Measurements from ENCODE around the gene TRAM2. TPM values are rescaled to one million over a fixed set of nuclear protein-coding genes. Genes with fewer than 3 reads are reported as not detected.

TRAM2 gene
- total RNA-seq, 1 donor from 2014 or later = 4.7 TPM

DNA sequence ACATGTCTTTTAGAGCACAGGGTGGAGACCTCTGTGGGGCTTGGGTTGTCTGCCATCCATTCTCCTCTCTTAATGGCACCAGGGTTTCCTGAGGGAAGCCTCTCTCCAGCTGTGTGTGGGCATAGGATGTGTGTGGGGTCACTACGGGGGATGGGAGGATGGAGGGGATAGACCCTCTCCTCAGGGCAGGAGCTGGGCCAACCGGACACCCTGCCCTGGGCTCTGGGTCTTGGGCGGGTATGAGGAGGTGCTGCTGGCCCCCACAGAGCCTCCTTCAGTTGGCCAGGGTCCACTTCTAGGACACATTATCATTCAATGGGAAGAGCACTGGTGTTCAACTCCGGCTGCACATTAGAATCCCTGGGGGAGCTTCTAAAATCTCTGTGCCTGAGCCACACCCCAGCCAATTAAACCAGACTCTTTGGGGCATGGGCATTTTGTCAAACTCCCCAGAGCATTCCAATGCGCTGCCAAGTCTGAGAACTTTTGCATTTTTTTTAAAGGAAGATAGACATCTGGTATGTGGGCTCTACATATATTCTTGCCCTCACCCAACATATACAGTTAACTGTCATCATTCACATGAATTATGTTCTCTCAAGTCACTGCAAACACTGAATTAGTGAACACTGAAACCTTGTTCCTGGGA lies 38.5 kb downstream of the TRAM2 start:
- no peak for DNase-seq (ENCODE audit: low spot score)
- Mint-ChIP-seq H3K36me3 (ENCODE audit: low read depth) (peaks cover 5% of the 10 kb centered on the region), H3K4me1 (ENCODE audit: low read depth) (peaks cover 51% of the 10 kb centered on the region), H3K27me3 (ENCODE audit: low read depth) (no peaks in the 10 kb centered on the region), H3K9me3 (no peaks in the 10 kb centered on the region), H3K27ac (peak overlapping the region; percentile 19), H3K4me3 (ENCODE audit: low read depth) (no peak overlapping the region)
- intact Hi-C loops (cut with micrococcal nuclease) = loop anchor here (5.0 kb wide), 3 partner anchors 99 to 376 kb away; no protein-coding TSS in a partner anchor

GRCh38 chr6:52537001-52537753 lies 39.7 kb downstream of the TRAM2 start:
- Mint-ChIP-seq H3K27ac (peak overlapping the region; percentile 19), H3K9me3 (no peaks in the 10 kb centered on the region), H3K4me1 (ENCODE audit: low read depth) (peaks cover 51% of the 10 kb centered on the region), H3K27me3 (ENCODE audit: low read depth) (no peaks in the 10 kb centered on the region), H3K36me3 (ENCODE audit: low read depth) (peaks cover 5% of the 10 kb centered on the region), H3K4me3 (ENCODE audit: low read depth) (no peak overlapping the region)
- DNase-seq (ENCODE audit: low spot score) = peak; percentile 18
- intact Hi-C loops (cut with micrococcal nuclease) = loop anchor here (1.0 to 5.0 kb wide), 5 partner anchors 44 to 375 kb away; partner anchors contain the start of gene EFHC1

- Mint-ChIP-seq H3K9me3 (no peaks in the 10 kb centered on the region), H3K4me3 (ENCODE audit: low read depth) (no peak overlapping the region), H3K36me3 (ENCODE audit: low read depth) (peaks cover 5% of the 10 kb centered on the region), H3K27me3 (ENCODE audit: low read depth) (no peaks in the 10 kb centered on the region), H3K4me1 (ENCODE audit: low read depth) (peaks cover 51% of the 10 kb centered on the region), H3K27ac (no peak overlapping the region)
- intact Hi-C loops (cut with micrococcal nuclease) = loop anchor here (2.0 to 5.0 kb wide), 4 partner anchors 101 to 374 kb away; partner anchors contain the start of gene EFHC1
- DNase-seq (ENCODE audit: low spot score) = no peak
Measured at GRCh38 chr6:52536424-52536916, 40.4 kb downstream of the TRAM2 start.

DNA sequence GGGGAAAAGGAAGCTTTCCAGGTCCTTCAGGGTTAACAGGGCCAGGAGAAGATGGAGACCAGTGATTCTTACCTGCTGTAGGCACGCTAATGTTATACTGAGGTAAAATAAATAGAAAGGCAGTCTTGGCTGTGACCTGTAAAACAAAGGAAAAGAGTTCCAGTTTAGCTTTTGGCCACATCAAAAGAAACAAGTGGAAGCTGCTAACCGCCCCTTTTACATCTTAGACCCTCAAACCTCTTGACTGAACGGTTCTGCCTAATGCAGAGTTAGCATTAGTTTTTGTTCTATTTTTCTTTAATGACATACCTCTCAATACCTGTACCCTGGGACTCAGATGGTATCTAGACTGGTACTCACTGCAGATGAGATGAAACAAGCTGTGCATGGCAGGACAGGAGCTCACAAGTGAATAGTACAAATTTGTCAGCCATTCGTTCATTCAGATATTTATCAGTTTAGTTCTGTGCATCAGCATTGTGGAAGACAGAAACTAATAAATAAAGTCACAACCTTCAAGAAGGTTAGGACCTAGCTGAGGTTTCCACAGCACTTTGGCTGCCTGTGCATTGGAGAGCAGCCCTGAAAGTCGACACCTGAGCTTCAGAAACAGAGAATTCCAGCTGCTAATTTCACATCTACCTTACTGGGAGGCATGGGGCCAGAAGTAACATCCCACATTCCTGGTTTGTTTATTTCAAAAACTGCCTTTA lies 41.0 kb downstream of the TRAM2 start:
- Mint-ChIP-seq H3K27ac (peak overlapping the region; percentile 82), H3K4me1 (ENCODE audit: low read depth) (peaks cover 51% of the 10 kb centered on the region), H3K36me3 (ENCODE audit: low read depth) (peaks cover 5% of the 10 kb centered on the region), H3K9me3 (no peaks in the 10 kb centered on the region), H3K27me3 (ENCODE audit: low read depth) (no peaks in the 10 kb centered on the region), H3K4me3 (ENCODE audit: low read depth) (no peak overlapping the region)
- intact Hi-C loops (cut with micrococcal nuclease) = loop anchor here (1.0 to 5.0 kb wide), 5 partner anchors 39 to 374 kb away; partner anchors contain the start of gene EFHC1
- no peak for DNase-seq (ENCODE audit: low spot score)

DNA sequence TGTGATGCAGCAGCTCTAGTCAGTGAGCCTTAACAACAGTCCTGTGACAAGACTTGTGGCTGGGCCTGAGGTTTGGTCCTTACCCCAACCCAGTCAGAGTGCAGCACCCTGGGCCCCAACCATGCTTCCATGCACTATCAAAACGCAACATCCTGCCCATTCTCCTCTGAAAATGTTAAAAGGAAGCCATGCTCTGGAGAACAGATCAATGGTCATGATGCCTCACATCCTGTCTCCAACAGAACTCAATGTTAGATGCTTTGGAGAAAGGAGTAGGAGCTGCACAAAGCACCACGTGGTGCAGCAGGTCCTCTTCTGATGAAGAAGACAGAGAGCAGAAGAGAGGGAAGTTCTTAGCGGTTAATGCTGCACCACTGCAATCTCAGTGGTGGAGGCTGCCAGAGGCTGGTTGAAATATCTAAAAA lies 41.9 kb downstream of the TRAM2 start:
- H3K4me1 Mint-ChIP-seq (ENCODE audit: low read depth) = peaks cover 51% of the 10 kb centered on the region
- peak overlapping the region; percentile 82 for H3K27ac Mint-ChIP-seq
- no peak overlapping the region for H3K4me3 Mint-ChIP-seq (ENCODE audit: low read depth)
- intact Hi-C loops (cut with micrococcal nuclease) = loop anchor here (1.0 to 5.0 kb wide), 4 partner anchors 40 to 373 kb away; no protein-coding TSS in a partner anchor
- no peaks in the 10 kb centered on the region for H3K9me3 Mint-ChIP-seq
- peak; percentile 48 for DNase-seq (ENCODE audit: low spot score)
- no peaks in the 10 kb centered on the region for H3K27me3 Mint-ChIP-seq (ENCODE audit: low read depth)
- H3K36me3 Mint-ChIP-seq (ENCODE audit: low read depth) = peaks cover 5% of the 10 kb centered on the region

DNA sequence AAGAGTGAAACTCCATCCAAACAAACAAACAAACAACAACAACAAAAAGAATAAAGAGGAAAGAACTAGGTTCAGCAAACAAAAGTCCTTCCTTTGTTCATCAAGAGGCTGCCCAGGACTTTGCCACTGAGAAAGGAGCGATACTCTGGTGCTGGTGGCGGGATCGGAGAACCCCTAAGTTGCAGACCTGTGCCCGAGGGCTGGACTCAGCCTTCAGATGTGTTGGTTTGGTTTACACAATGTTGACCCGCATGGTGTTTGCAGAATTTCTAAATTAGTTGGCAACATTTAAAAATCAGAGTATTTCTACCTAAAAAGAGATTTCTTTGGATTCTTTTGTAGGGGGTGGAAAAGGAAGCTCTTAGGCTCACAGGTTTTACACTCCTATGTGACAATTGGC lies 42.5 kb downstream of the TRAM2 start:
- H3K4me3 Mint-ChIP-seq (ENCODE audit: low read depth) = no peak overlapping the region
- H3K36me3 Mint-ChIP-seq (ENCODE audit: low read depth) = peaks cover 3% of the 10 kb centered on the region
- no peaks in the 10 kb centered on the region for H3K27me3 Mint-ChIP-seq (ENCODE audit: low read depth)
- peaks cover 49% of the 10 kb centered on the region for H3K4me1 Mint-ChIP-seq (ENCODE audit: low read depth)
- no peak for DNase-seq (ENCODE audit: low spot score)
- peak overlapping the region; percentile 82 for H3K27ac Mint-ChIP-seq
- H3K9me3 Mint-ChIP-seq = no peaks in the 10 kb centered on the region
- intact Hi-C loops (cut with micrococcal nuclease) = no loop called here

DNA sequence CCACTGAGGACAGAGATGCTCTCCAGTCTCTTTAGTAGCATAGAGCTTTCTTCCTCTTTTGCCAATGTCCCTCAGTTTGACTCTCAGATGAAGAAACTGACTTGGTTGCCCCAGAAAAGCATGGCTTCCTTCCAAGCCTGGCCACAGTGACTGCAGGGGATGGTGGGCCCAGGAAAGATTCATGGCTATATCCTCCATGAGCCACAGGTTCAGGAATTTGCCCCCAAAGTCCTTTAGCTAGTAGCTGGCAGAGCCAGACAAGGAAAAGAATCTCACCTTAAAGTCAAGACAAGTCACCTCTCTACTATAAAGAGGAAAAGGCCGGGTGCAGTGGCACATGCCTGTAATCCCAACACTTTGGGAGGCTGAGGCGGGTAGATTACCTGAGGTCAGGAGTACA lies 43.4 kb downstream of the TRAM2 start:
- Mint-ChIP-seq H3K27me3 (ENCODE audit: low read depth) (no peaks in the 10 kb centered on the region), H3K9me3 (no peaks in the 10 kb centered on the region), H3K4me1 (ENCODE audit: low read depth) (peaks cover 47% of the 10 kb centered on the region), H3K4me3 (ENCODE audit: low read depth) (no peak overlapping the region), H3K36me3 (ENCODE audit: low read depth) (peaks cover 3% of the 10 kb centered on the region), H3K27ac (no peak overlapping the region)
- intact Hi-C loops (cut with micrococcal nuclease) = no loop called here
- no peak for DNase-seq (ENCODE audit: low spot score)

GRCh38 chr6:52532457-52532856 lies 44.4 kb downstream of the TRAM2 start:
- no peak for DNase-seq (ENCODE audit: low spot score)
- intact Hi-C loops (cut with micrococcal nuclease) = no loop called here
- Mint-ChIP-seq H3K4me1 (ENCODE audit: low read depth) (peaks cover 37% of the 10 kb centered on the region), H3K4me3 (ENCODE audit: low read depth) (no peak overlapping the region), H3K9me3 (no peaks in the 10 kb centered on the region), H3K27ac (no peak overlapping the region), H3K36me3 (ENCODE audit: low read depth) (peaks cover 3% of the 10 kb centered on the region), H3K27me3 (ENCODE audit: low read depth) (no peaks in the 10 kb centered on the region)

GRCh38 chr6:52531834-52532233 lies 45.0 kb downstream of the TRAM2 start:
- no peaks in the 10 kb centered on the region for H3K27me3 Mint-ChIP-seq (ENCODE audit: low read depth)
- DNase-seq (ENCODE audit: low spot score) = no peak
- no peak overlapping the region for H3K4me3 Mint-ChIP-seq (ENCODE audit: low read depth)
- no peak overlapping the region for H3K27ac Mint-ChIP-seq
- H3K9me3 Mint-ChIP-seq = no peaks in the 10 kb centered on the region
- peaks cover 30% of the 10 kb centered on the region for H3K4me1 Mint-ChIP-seq (ENCODE audit: low read depth)
- intact Hi-C loops (cut with micrococcal nuclease) = no loop called here
- peaks cover 3% of the 10 kb centered on the region for H3K36me3 Mint-ChIP-seq (ENCODE audit: low read depth)

DNA sequence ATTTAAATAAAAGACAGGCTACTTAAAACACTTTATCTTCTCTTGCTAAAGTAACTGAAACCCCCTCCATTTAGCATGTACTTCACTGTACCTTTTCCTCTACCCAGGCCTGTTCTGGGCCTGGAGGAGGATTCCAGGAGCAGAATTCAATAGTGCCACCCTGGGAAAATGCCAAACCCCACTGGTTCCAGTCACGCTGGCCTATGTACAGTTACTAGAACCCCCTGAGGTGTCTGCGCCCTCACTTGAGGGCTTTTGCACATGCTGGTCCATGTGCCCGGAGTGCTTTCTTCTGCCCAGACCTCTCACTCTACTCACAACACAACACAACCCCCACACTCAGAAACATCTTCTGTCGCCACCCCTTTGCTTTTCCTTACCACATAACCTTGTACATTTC lies 45.5 kb downstream of the TRAM2 start:
- no peak for DNase-seq (ENCODE audit: low spot score)
- Mint-ChIP-seq H3K4me1 (ENCODE audit: low read depth) (peaks cover 26% of the 10 kb centered on the region), H3K9me3 (no peaks in the 10 kb centered on the region), H3K36me3 (ENCODE audit: low read depth) (peaks cover 3% of the 10 kb centered on the region), H3K27me3 (ENCODE audit: low read depth) (no peaks in the 10 kb centered on the region), H3K4me3 (ENCODE audit: low read depth) (no peak overlapping the region), H3K27ac (no peak overlapping the region)
- intact Hi-C loops (cut with micrococcal nuclease) = no loop called here

DNA sequence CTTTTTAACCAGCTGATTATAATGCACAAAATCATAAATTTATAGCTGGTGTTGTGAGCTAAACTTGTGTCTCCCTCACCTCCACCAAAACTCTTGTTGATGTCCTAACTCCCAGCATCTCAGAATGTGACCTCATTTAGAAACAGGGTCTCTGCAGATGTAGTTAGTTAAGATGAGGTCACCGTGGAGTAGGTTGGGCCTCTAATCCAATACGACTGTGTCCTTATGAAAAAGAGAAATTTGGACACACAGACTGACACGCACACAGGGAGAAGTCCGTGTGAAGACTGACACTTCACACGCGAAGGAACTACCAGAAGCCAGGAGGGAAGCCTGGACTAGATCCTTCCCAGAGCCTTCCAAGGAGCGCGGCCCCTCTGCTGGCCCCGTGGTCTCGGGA lies 46.5 kb downstream of the TRAM2 start:
- H3K36me3 Mint-ChIP-seq (ENCODE audit: low read depth) = peaks cover 3% of the 10 kb centered on the region
- peaks cover 15% of the 10 kb centered on the region for H3K4me1 Mint-ChIP-seq (ENCODE audit: low read depth)
- H3K27me3 Mint-ChIP-seq (ENCODE audit: low read depth) = no peaks in the 10 kb centered on the region
- H3K4me3 Mint-ChIP-seq (ENCODE audit: low read depth) = no peak overlapping the region
- no peak for DNase-seq (ENCODE audit: low spot score)
- H3K9me3 Mint-ChIP-seq = no peaks in the 10 kb centered on the region
- no peak overlapping the region for H3K27ac Mint-ChIP-seq
- intact Hi-C loops (cut with micrococcal nuclease) = no loop called here

- DNase-seq (ENCODE audit: low spot score) = no peak
- Mint-ChIP-seq H3K27me3 (ENCODE audit: low read depth) (no peaks in the 10 kb centered on the region), H3K4me1 (ENCODE audit: low read depth) (peaks cover 6% of the 10 kb centered on the region), H3K27ac (no peak overlapping the region), H3K9me3 (no peaks in the 10 kb centered on the region), H3K36me3 (ENCODE audit: low read depth) (no peaks in the 10 kb centered on the region), H3K4me3 (ENCODE audit: low read depth) (no peak overlapping the region)
- intact Hi-C loops (cut with micrococcal nuclease) = no loop called here
Measured at GRCh38 chr6:52529311-52529710, 47.5 kb downstream of the TRAM2 start.

Data from activated T-helper 2 cell treated with anti-CD3 and anti-CD28 coated beads, Interferon-gamma antibody, Interleukin-2, Interleukin-4, amounts not matched to agents 10 μg/mL and 5 μg/mL and 100 μg/mL, durations not matched to agents 14 hours and 24 hours and 36 hours (primary cell).